OCI-LY3 (cell line): ENCODE measurements around the gene TAB3.

Experiments used
- EZH2phosphoT487 ChIP-seq: fragments of 200-600 bp; shearing (Covaris generic); IDR thresholded peaks from 2 replicates; pipeline ENCODE4 v1.6.1; 2018; ENCODE audit warnings: antibody characterized with exemption, mixed run types, low read depth
- TF ChIP-seq, protein P1 (sequence below): fragments of 200-600, 300-600 bp; sonication (generic); IDR thresholded peaks from 2 replicates; pipeline ENCODE4 v1.5.1; 2014; ENCODE audit warnings: antibody characterized with exemption, low read length, low read depth

DNA sequence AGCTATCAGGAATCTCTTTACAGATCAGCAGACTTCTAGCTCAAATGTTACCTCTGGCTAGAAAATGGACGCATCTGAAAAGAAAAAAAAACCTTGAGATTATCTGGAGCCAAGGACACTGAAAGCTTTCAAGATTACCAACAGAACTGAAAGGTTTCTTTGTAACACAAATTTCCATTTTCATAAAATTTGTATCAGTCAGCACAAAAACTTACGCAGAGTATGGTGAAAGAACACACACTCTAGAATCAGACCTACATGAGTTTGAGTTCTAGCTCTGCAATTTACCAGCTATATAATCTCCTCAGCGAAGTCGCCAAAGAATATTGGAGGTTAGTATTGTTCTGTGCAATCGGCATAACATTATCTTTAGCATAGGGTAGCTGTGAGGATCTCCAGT lies 1.8 kb downstream of the TAB3 start:
- TF ChIP-seq, protein P1, sequence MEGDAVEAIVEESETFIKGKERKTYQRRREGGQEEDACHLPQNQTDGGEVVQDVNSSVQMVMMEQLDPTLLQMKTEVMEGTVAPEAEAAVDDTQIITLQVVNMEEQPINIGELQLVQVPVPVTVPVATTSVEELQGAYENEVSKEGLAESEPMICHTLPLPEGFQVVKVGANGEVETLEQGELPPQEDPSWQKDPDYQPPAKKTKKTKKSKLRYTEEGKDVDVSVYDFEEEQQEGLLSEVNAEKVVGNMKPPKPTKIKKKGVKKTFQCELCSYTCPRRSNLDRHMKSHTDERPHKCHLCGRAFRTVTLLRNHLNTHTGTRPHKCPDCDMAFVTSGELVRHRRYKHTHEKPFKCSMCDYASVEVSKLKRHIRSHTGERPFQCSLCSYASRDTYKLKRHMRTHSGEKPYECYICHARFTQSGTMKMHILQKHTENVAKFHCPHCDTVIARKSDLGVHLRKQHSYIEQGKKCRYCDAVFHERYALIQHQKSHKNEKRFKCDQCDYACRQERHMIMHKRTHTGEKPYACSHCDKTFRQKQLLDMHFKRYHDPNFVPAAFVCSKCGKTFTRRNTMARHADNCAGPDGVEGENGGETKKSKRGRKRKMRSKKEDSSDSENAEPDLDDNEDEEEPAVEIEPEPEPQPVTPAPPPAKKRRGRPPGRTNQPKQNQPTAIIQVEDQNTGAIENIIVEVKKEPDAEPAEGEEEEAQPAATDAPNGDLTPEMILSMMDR, result no peak
- TF ChIP-seq EZH2phosphoT487, result no peak
